GM12872 (cell line): ENCODE measurements around the gene OR52E5.

Experiments used
- CTCF ChIP-seq: IDR thresholded peaks from 3 replicates; pipeline ENCODE4 v1.5.1; 2011; ENCODE audit warnings: low read depth, mild to moderate bottlenecking, low read length, moderate library complexity; ENCODE audit not compliant: insufficient read depth

OR52E5 gene

GRCh38 chr11:5933116-5933515 lies 40.1 kb downstream of the OR52E5 start:
- no peak for TF ChIP-seq CTCF

GRCh38 chr11:5937868-5938602 lies 45.0 kb downstream of the OR52E5 start:
- no peak for TF ChIP-seq CTCF

- no peak for TF ChIP-seq CTCF
Measured at GRCh38 chr11:5938603-5938965, 45.6 kb downstream of the OR52E5 start.

GRCh38 chr11:5940748-5941147 lies 47.7 kb downstream of the OR52E5 start:
- no peak for TF ChIP-seq CTCF

- no peak for TF ChIP-seq CTCF
Measured at GRCh38 chr11:5941951-5942350, 48.9 kb downstream of the OR52E5 start, which contains the start of gene OR56A3. Gene OR56A3 (plus strand): TSS chr11:5942251. CDS start chr11:5947347, 5,096 bp downstream.
